ENCODE measurements around the gene EFHD2.

Gene EFHD2

GRCh38 chr1:15472587-15472986 lies 62.9 kb downstream of the EFHD2 start:
- H3K4me3 ChIP-seq (IDR thresholded peaks at IDR 0.05; ENCODE audit: insufficient read depth, low read depth, low read length) = no peak overlapping the region
- H2AFZ ChIP-seq (ENCODE audit: low read depth) = no peak overlapping the region
- no peaks in the 10 kb centered on the region for H3K27me3 ChIP-seq (ENCODE audit: insufficient read depth, low read depth)
- no peaks in the 10 kb centered on the region for H3K4me1 ChIP-seq (ENCODE audit: low read depth, poor library complexity, severe bottlenecking)
- no peaks in the 10 kb centered on the region for H3K79me2 ChIP-seq (ENCODE audit: insufficient read depth, low read depth)
- H3K9ac ChIP-seq = no peak overlapping the region
- TF ChIP-seq CTCF (conservative IDR thresholded peaks at IDR 0.05; ENCODE audit: low read depth, low read length) = no peak
- no peak overlapping the region for H3K4me2 ChIP-seq
- H3K36me3 ChIP-seq (ENCODE audit: insufficient read depth) = no peaks in the 10 kb centered on the region
- no peaks in the 10 kb centered on the region for H4K20me1 ChIP-seq (ENCODE audit: insufficient read depth)
- no peak overlapping the region for H3K27ac ChIP-seq

GRCh38 chr1:15475752-15476314 lies 66.1 kb downstream of the EFHD2 start, which contains the start of gene CELA2B:
Gene CELA2B, plus strand, starts transcription at chr1:15476104. Its CDS starts 22 bp downstream, at chr1:15476126.
- H3K9ac ChIP-seq = no peak within 1 kb of the TSS
- no peak within 1 kb of the TSS for H3K4me3 ChIP-seq (IDR thresholded peaks at IDR 0.05; ENCODE audit: insufficient read depth, low read depth, low read length)
- no peaks in the 10 kb centered on the region for H3K36me3 ChIP-seq (ENCODE audit: insufficient read depth)
- H3K4me1 ChIP-seq (ENCODE audit: low read depth, poor library complexity, severe bottlenecking) = no peaks in the 10 kb centered on the region
- no peak within 1 kb of the TSS for H3K27ac ChIP-seq
- H2AFZ ChIP-seq (ENCODE audit: low read depth) = no peak within 1 kb of the TSS
- H3K79me2 ChIP-seq (ENCODE audit: insufficient read depth, low read depth) = no peaks in the 10 kb centered on the region
- TF ChIP-seq CTCF (conservative IDR thresholded peaks at IDR 0.05; ENCODE audit: low read depth, low read length) = no peak
- H4K20me1 ChIP-seq (ENCODE audit: insufficient read depth) = no peaks in the 10 kb centered on the region
- H3K27me3 ChIP-seq (ENCODE audit: insufficient read depth, low read depth) = no peaks in the 10 kb centered on the region
- no peak within 1 kb of the TSS for H3K4me2 ChIP-seq

GRCh38 chr1:15476927-15477326 lies 67.2 kb downstream of the EFHD2 start:
- no peaks in the 10 kb centered on the region for H3K27me3 ChIP-seq (ENCODE audit: insufficient read depth, low read depth)
- no peaks in the 10 kb centered on the region for H3K4me1 ChIP-seq (ENCODE audit: low read depth, poor library complexity, severe bottlenecking)
- no peak overlapping the region for H3K4me3 ChIP-seq (IDR thresholded peaks at IDR 0.05; ENCODE audit: insufficient read depth, low read depth, low read length)
- no peak overlapping the region for H3K27ac ChIP-seq
- H4K20me1 ChIP-seq (ENCODE audit: insufficient read depth) = no peaks in the 10 kb centered on the region
- H2AFZ ChIP-seq (ENCODE audit: low read depth) = no peak overlapping the region
- H3K9ac ChIP-seq = no peak overlapping the region
- H3K79me2 ChIP-seq (ENCODE audit: insufficient read depth, low read depth) = no peaks in the 10 kb centered on the region
- TF ChIP-seq CTCF (conservative IDR thresholded peaks at IDR 0.05; ENCODE audit: low read depth, low read length) = no peak
- no peaks in the 10 kb centered on the region for H3K36me3 ChIP-seq (ENCODE audit: insufficient read depth)
- H3K4me2 ChIP-seq = no peak overlapping the region

GRCh38 chr1:15477646-15478212 lies 68.0 kb downstream of the EFHD2 start:
- Histone ChIP-seq H2AFZ (ENCODE audit: low read depth) (no peak overlapping the region), H3K4me2 (no peak overlapping the region), H3K79me2 (ENCODE audit: insufficient read depth, low read depth) (no peaks in the 10 kb centered on the region), H4K20me1 (ENCODE audit: insufficient read depth) (no peaks in the 10 kb centered on the region), H3K9ac (no peak overlapping the region), H3K36me3 (ENCODE audit: insufficient read depth) (no peaks in the 10 kb centered on the region), H3K27ac (no peak overlapping the region), H3K27me3 (ENCODE audit: insufficient read depth, low read depth) (no peaks in the 10 kb centered on the region), H3K4me1 (ENCODE audit: low read depth, poor library complexity, severe bottlenecking) (no peaks in the 10 kb centered on the region), H3K4me3 (IDR thresholded peaks at IDR 0.05; ENCODE audit: insufficient read depth, low read depth, low read length) (no peak overlapping the region)
- TF ChIP-seq CTCF (conservative IDR thresholded peaks at IDR 0.05; ENCODE audit: low read depth, low read length) = no peak

All from KMS-11 (cell line).